Right renal pelvis (tissue), 4 donors: ENCODE results near the gene FOSL2. TPM values are rescaled to one million over a fixed set of nuclear protein-coding genes. Genes with fewer than 3 reads are reported as not detected.

ENCODE experiments used
- DNase-seq, 4 donors: peaks; one replicate each; pipeline ENCODE4 v3.0.0-alpha.2; 2013; ENCODE audit warnings: low read depth in 4 of 4, low spot score in 3 of 4, missing footprints in 1 of 4
- polyA plus RNA-seq, 4 donors: library from polyadenylated mRNA; unstranded; fragments of 120-200 nt; gene quantifications; one replicate each; pipeline ENCODE4 v1.2.1, GENCODE V29; 2013; ENCODE audit not compliant: insufficient read length in 4 of 4

Gene FOSL2
- polyA plus RNA-seq, 4 donors, result 24.0 to 38.5 (median 29.4) TPM

GRCh38 chr2:28445448-28446258, 53.0 kb downstream of the FOSL2 start:
- no peak for DNase-seq

GRCh38 chr2:28446531-28446930, 53.9 kb downstream of the FOSL2 start:
- no peak for DNase-seq

GRCh38 chr2:28447086-28447485, 54.4 kb downstream of the FOSL2 start:
- DNase-seq, result no peak

GRCh38 chr2:28447943-28448792, 55.5 kb downstream of the FOSL2 start:
- DNase-seq, result no peak

GRCh38 chr2:28448793-28449100, 56.1 kb downstream of the FOSL2 start:
- no peak for DNase-seq

- DNase-seq, result no peak
These were observed 56.4 kb downstream of the FOSL2 start for GRCh38 chr2:28449126-28449487.

GRCh38 chr2:28449488-28450395, 57.1 kb downstream of the FOSL2 start:
- no peak for DNase-seq

- no peak for DNase-seq
These were observed 58.4 kb downstream of the FOSL2 start for GRCh38 chr2:28450901-28451565.

- DNase-seq, result no peak
These were observed 59.3 kb downstream of the FOSL2 start for GRCh38 chr2:28451793-28452533.

- peak in 2 of 4 donors; percentile 33 to 45 for DNase-seq
These were observed 60.0 kb downstream of the FOSL2 start for GRCh38 chr2:28452534-28453081.

GRCh38 chr2:28453396-28453795, 60.7 kb downstream of the FOSL2 start:
- no peak for DNase-seq

GRCh38 chr2:28454016-28454930, 61.6 kb downstream of the FOSL2 start:
- DNase-seq, result no peak

GRCh38 chr2:28457237-28457636, 64.6 kb downstream of the FOSL2 start:
- DNase-seq, result no peak

- no peak for DNase-seq
These were observed 68.4 kb downstream of the FOSL2 start for GRCh38 chr2:28461056-28461455.

GRCh38 chr2:28462122-28462521, 69.5 kb downstream of the FOSL2 start:
- DNase-seq, result no peak

- no peak for DNase-seq
These were observed 70.7 kb downstream of the FOSL2 start for GRCh38 chr2:28463211-28463816.

GRCh38 chr2:28463893-28464292, 71.2 kb downstream of the FOSL2 start:
- no peak for DNase-seq
